IMR-90 (cell line): ENCODE data around the gene LTF. TPM values are rescaled to one million over a fixed set of nuclear protein-coding genes. Genes with fewer than 3 reads are reported as not detected.

Source experiments
- ATAC-seq: fragments of 200-7000 bp; cut with Tn5 transposase; 2 replicates; pipeline ENCODE4 v1.9.1; 2020; ENCODE audit warnings: low read depth, mild to moderate bottlenecking, moderate library complexity
- BruUV-seq: library from RNA; stranded (reverse); fragments of 400-500 nt; replicated peaks from 2 replicates; lab custom pipeline; 2021; lab: Mats Ljungman, UMichigan
- CTCF ChIA-PET: fragments of 300-600 bp; formaldehyde crosslinking; extraction: SDS; loops from one replicate; lab custom pipeline; 2021; ENCODE audit warnings: antibody characterized with exemption; lab: Yijun Ruan, JAX
- POLR2A ChIA-PET: fragments of 300-600 bp; sonication (Branson Sonifier 250); formaldehyde crosslinking; loops from one replicate; lab custom pipeline; 2022; ENCODE audit warnings: antibody characterized with exemption; ENCODE audit not compliant: unreplicated experiment; lab: Charles Lee
- DNase-seq: peaks from one replicate; pipeline ENCODE4 v3.0.0; 2013
- H2AFZ ChIP-seq: replicated peaks from 2 replicates; pipeline ENCODE3; 2013; ENCODE audit warnings: low read length, mild to moderate bottlenecking; ENCODE audit not compliant: poor library complexity
- H2AK5ac ChIP-seq: 2 replicates; pipeline ENCODE4 v1.6.1; 2013; ENCODE audit warnings: low read depth, low read length, inconsistent platforms
- H2AK9ac ChIP-seq: replicated peaks from 2 replicates; pipeline ENCODE3; 2013; ENCODE audit warnings: mild to moderate bottlenecking, low read depth, low read length, moderate library complexity; ENCODE audit not compliant: poor library complexity
- H2BK120ac ChIP-seq: 2 replicates; pipeline ENCODE4 v1.6.1; 2013; ENCODE audit warnings: low read depth, low read length, inconsistent platforms
- H2BK15ac ChIP-seq: 3 replicates; pipeline ENCODE4 v1.6.1; 2013; ENCODE audit warnings: low read depth, low read length, inconsistent platforms
- H2BK20ac ChIP-seq: 2 replicates; pipeline ENCODE4 v1.6.1; 2013; ENCODE audit warnings: low read depth, mild to moderate bottlenecking, inconsistent platforms, low read length, moderate library complexity
- H2BK5ac ChIP-seq: 2 replicates; pipeline ENCODE4 v1.6.1; 2013; ENCODE audit warnings: mild to moderate bottlenecking, low read depth, low read length, inconsistent platforms; ENCODE audit not compliant: poor library complexity, severe bottlenecking
- H3K14ac ChIP-seq: replicated peaks from 2 replicates; pipeline ENCODE4 v1.6.1; 2013; ENCODE audit warnings: low read depth, low read length, inconsistent platforms
- H3K18ac ChIP-seq: 2 replicates; pipeline ENCODE4 v1.6.1; 2013; ENCODE audit warnings: low read depth, low read length, control low read depth
- H3K23ac ChIP-seq: 2 replicates; pipeline ENCODE4 v1.6.1; 2013; ENCODE audit warnings: low read depth, low read length, inconsistent platforms
- H3K27ac ChIP-seq: 2 replicates; pipeline ENCODE4 v1.5.1; 2013; ENCODE audit warnings: mild to moderate bottlenecking, control low read depth, low read length; ENCODE audit not compliant: insufficient read depth
- H3K27me3 ChIP-seq: 2 replicates; pipeline ENCODE4 v1.6.1; 2013; ENCODE audit warnings: low read length; ENCODE audit not compliant: control insufficient read depth, insufficient read depth
- H3K36me3 ChIP-seq: 2 replicates; pipeline ENCODE4 v1.6.1; 2013; ENCODE audit warnings: low read length, mixed read lengths; ENCODE audit not compliant: control insufficient read depth, insufficient read depth
- H3K4ac ChIP-seq: 2 replicates; pipeline ENCODE4 v1.6.1; 2013; ENCODE audit warnings: low read depth, low read length, inconsistent platforms
- H3K4me1 ChIP-seq: 2 replicates; pipeline ENCODE4 v1.6.1; 2013; ENCODE audit warnings: low read length, mixed read lengths; ENCODE audit not compliant: control insufficient read depth, insufficient read depth
- H3K4me2 ChIP-seq: 2 replicates; pipeline ENCODE4 v1.6.1; 2013; ENCODE audit warnings: low read depth, mild to moderate bottlenecking, control low read depth, low read length, moderate library complexity
- H3K4me3 ChIP-seq: 2 replicates; pipeline ENCODE4 v1.5.1; 2013; ENCODE audit warnings: low read depth, mild to moderate bottlenecking, control low read depth, low read length, moderate library complexity; ENCODE audit not compliant: insufficient read depth
- H3K56ac ChIP-seq: 2 replicates; pipeline ENCODE4 v1.6.1; 2013; ENCODE audit warnings: low read length, inconsistent platforms; ENCODE audit not compliant: insufficient read depth; ENCODE audit errors: extremely low read depth
- H3K79me1 ChIP-seq, 2 experiments: 2 replicates each; pipeline ENCODE4 v1.6.1; 2013; ENCODE audit warnings: low read length in 2 of 2, inconsistent platforms in 1 of 2, low read depth in 1 of 2
- H3K9ac ChIP-seq: 2 replicates; pipeline ENCODE4 v1.6.1; 2013; ENCODE audit warnings: low read depth, low read length, control low read depth
- H3K9me1 ChIP-seq: 2 replicates; pipeline ENCODE4 v1.6.1; 2013; ENCODE audit warnings: low read length, inconsistent platforms; ENCODE audit not compliant: insufficient read depth
- H3K9me3 ChIP-seq: 2 replicates; pipeline ENCODE4 v1.6.1; 2013; ENCODE audit warnings: low read length; ENCODE audit not compliant: control insufficient read depth, insufficient read depth
- H4K20me1 ChIP-seq: 2 replicates; pipeline ENCODE4 v1.6.1; 2013; ENCODE audit warnings: low read length, inconsistent platforms; ENCODE audit not compliant: insufficient read depth
- H4K5ac ChIP-seq: 2 replicates; pipeline ENCODE4 v1.6.1; 2013; ENCODE audit warnings: mild to moderate bottlenecking, low read depth, low read length, control low read depth
- H4K8ac ChIP-seq, 2 experiments: 2 replicates each; pipeline ENCODE4 v1.6.1; 2013; ENCODE audit warnings: low read depth in 2 of 2, low read length in 2 of 2, control low read depth in 1 of 2, inconsistent platforms in 1 of 2
- H4K91ac ChIP-seq: 2 replicates; pipeline ENCODE4 v1.6.1; 2013; ENCODE audit warnings: low read depth, low read length, inconsistent platforms; ENCODE audit not compliant: insufficient read depth
- CTCF ChIP-seq: conservative IDR thresholded peaks from 2 replicates; pipeline ENCODE4 v1.5.1; 2012; ENCODE audit warnings: mild to moderate bottlenecking, low read depth, low read length, improper control_type of control experiment
- MXI1 ChIP-seq: IDR thresholded peaks from 2 replicates; pipeline ENCODE4 v1.6.1; 2012; ENCODE audit warnings: low read depth, mild to moderate bottlenecking, low read length, moderate library complexity, borderline replicate concordance
- NFE2L2 ChIP-seq: fragments of 150-350 bp; IDR thresholded peaks from 2 replicates; pipeline ENCODE4 v1.6.1; 2016; ENCODE audit warnings: low read depth, mild to moderate bottlenecking, low read length
- RAD21 ChIP-seq: IDR thresholded peaks from 2 replicates; pipeline ENCODE4 v1.6.1; 2012; ENCODE audit warnings: low read length, improper control_type of control experiment
- USF2 ChIP-seq: fragments of 150-350 bp; IDR thresholded peaks from 2 replicates; pipeline ENCODE4 v1.6.1; 2017; ENCODE audit warnings: mild to moderate bottlenecking, antibody characterized with exemption, low read length, low read depth
- WGBS, 2 experiments: methylation state at CpG; one replicate each; pipeline versions ENCODE4 v1.1.5 to v1.1.7; 2013; ENCODE audit warnings: missing lambda C conversion rate in 2 of 2; ENCODE audit not compliant: insufficient read length in 1 of 2; ENCODE audit errors: extremely low coverage in 2 of 2; 5-methylcytosine and 5-hydroxymethylcytosine counted together
- dilution Hi-C: fragments of 300-500 bp; cut with HindIII; formaldehyde crosslinking; loops from one replicate; pipeline ENCODE4 v1.14.3; 2018; ENCODE audit warnings: low sequenced_read_pairs; ENCODE audit not compliant: unreplicated experiment
- in situ Hi-C: fragments of 300-500 bp; cut with MboI; formaldehyde crosslinking; loops from 3 replicates; pipeline ENCODE4 v1.14.3; 2019; ENCODE audit warnings: low sequenced_read_pairs, inconsistent platforms, mixed read lengths
- intact Hi-C: fragments of 100-400 bp; cut with micrococcal nuclease; formaldehyde crosslinking; loops from 2 replicates; pipeline ENCODE4 v1.10.0; 2022
- polyA plus RNA-seq, 3 experiments: library from polyadenylated mRNA; depleted of rRNA; stranded (reverse); fragments of >200 nt; gene quantifications; 2 replicates each; pipeline ENCODE4 v1.2.3, GENCODE V29; 2012; ENCODE audit warnings: low replicate concordance in 1 of 3
- total RNA-seq: library from RNA; depleted of rRNA; stranded (reverse); fragments of >200 nt; gene quantifications from 2 replicates; pipeline ENCODE4 v1.2.3, GENCODE V29; 2012

The LTF gene
- total and polyA plus RNA-seq, 2 of the 4 experiments (the other 2 are of a cell fraction) = not detected

DNA sequence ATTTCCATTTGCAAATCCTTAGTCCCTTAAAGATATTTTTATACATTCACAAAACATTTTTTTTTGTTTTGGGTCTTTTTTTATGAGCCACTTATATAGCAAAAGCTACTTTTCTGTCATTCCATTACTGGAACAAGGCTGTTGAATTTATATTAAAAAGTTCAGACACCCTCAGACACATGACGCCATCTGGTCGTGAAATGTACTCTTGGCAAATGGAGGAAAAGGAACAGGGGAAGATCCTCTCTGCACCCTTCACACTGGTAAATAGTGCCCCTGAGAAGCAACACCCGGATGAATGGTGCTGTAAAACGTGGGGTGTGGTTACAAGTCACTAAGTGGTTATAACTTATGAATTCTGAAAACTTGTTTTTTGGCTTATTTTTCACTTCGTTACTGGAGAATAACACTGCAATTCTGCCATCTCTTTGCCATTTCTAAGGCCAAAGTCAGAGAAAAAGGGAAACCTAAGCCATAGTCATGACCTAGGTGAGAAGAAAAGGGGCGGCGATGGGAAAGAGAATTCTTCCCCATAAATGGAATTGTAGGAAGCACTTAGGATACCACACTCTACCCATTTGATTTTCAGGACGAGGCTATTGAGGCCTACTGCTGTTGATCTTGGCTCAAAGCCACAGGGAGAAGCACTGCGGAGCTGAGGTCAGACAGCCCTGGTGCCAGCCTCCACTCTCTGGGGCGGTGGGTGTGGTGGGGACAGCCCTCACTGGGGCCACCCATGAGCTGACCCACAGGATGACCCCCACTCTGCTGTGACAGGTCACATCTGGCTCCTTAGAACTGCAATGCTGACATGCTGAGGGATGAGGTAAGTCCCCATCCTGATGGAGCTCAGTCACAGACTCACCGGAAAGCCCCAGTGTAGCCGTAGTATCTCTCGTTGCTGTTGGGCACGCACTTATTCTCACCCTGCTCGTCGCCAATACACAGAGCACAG, 21.9 kb downstream of the LTF start:
- in situ Hi-C loops = no loop called here
- Histone ChIP-seq H3K36me3 (no peaks in the 10 kb centered on the region), H4K91ac (no peak overlapping the region), H4K8ac (no peak overlapping the region), H3K23ac (no peak overlapping the region), H3K27ac (no peak overlapping the region), H3K4ac (no peak overlapping the region), H4K20me1 (no peaks in the 10 kb centered on the region), H3K79me1 (no peaks in the 10 kb centered on the region), H2BK20ac (no peak overlapping the region), H3K9ac (no peak overlapping the region), H3K9me1 (no peaks in the 10 kb centered on the region), H3K4me2 (no peak overlapping the region), H3K14ac (no peak overlapping the region), H2BK15ac (no peak overlapping the region), H3K4me3 (no peak overlapping the region), H2BK5ac (no peak overlapping the region), H3K4me1 (no peaks in the 10 kb centered on the region), H3K18ac (no peak overlapping the region), H2AFZ (no peak overlapping the region), H3K56ac (no peak overlapping the region), H3K27me3 (peaks cover 66% of the 10 kb centered on the region), H4K5ac (no peak overlapping the region), H2BK120ac (no peak overlapping the region), H3K9me3 (peaks cover 2% of the 10 kb centered on the region), H2AK9ac (no peak overlapping the region), H2AK5ac (no peak overlapping the region)
- intact Hi-C loops = no loop called here
- no TSS peak for BruUV-seq
- no peak for TF ChIP-seq NFE2L2
- TF ChIP-seq MXI1 = no peak
- no peak for TF ChIP-seq USF2
- no peak for TF ChIP-seq RAD21
- TF ChIP-seq CTCF = no peak
- no peak for DNase-seq
- dilution Hi-C loops = no loop called here
- WGBS, 2 experiments = 52% methylated on average over 4 of the region's 16 CpGs; no CpG with 5 or more reads in 1 of the 2 experiments
- no peak for ATAC-seq
- ChIA-PET CTCF (interaction anchor here (0.6 to 0.7 kb wide), 2 partner anchors 9 to 148 kb away, joined by 3 to 4 read pairs; no protein-coding TSS in a partner anchor), POLR2A (no interaction called here)
